AG20443 (cell line): ENCODE results near the gene ZNF394.

Experiments used
- DNase-seq: peaks from one replicate; pipeline ENCODE4 v3.0.0; 2012; ENCODE audit warnings: low spot score, mixed read lengths

ZNF394 gene

GRCh38 chr7:99449326-99449725 lies 50.8 kb downstream of the ZNF394 start:
- no peak for DNase-seq

DNA sequence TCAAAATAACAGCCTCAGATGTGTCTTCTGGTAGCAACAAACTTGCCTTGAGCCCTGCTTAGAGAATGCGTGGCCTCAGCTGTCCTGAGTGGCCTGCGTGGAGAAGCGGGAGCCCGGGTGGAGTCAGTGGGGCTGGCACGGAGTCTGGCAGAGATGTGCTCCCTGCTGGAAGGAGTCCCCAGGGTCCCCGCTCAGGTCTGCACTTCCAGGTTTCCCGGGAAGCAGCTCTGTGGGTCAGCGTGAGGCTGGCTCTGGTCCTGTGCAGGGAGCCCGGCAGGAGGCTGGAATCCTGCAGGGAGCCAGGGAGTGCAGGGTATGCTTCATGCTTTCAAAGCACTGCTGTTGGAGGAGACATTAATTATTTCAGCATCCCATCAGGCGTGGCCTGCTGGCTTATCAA lies 51.2 kb downstream of the ZNF394 start:
- DNase-seq: no peak

DNA sequence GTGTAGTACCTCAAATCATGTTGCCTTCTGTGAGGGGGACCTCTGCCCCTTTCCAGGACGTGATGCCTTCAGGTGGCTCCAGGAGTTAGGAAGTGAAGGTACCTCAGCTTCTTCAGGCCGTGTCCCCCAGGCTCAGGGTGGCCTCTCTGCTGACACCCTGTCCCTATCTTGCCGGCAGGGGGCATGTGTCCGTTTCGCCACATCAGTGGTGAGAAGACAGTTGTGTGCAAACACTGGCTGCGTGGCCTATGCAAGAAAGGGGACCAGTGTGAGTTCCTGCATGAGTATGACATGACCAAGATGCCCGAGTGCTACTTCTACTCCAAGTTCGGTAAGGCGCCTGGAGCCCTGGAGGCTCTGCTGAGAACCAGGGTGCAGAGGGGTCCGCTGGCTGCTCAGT lies 52.1 kb downstream of the ZNF394 start:
- DNase-seq: no peak

DNA sequence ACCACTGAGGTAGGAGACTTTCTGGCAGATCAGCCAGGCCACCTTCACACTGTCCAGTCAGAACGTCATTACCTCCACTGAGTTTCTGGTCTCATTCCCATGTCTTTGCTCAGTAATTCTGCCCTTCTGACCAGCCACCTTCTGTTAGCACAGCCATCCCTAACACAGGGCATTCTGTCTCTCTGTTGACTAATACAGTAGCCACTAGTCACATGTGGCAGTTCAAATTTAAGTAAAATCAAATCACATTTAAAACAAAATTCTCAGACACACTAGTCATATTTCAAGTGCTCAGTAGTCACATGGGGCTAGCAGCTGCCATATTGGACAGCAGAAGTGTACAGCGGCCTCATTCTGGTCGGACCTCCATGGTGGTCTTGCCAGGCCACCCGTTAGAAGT lies 54.0 kb downstream of the ZNF394 start:
- no peak for DNase-seq
